Panc1 (cell line): Measurements from ENCODE around the gene RIT2. TPM values are rescaled to one million over a fixed set of nuclear protein-coding genes. Genes with fewer than 3 reads are reported as not detected.

Experiments used
- ATAC-seq: fragments of 200-7000 bp; cut with Tn5 transposase; 2 replicates; pipeline ENCODE4 v1.9.1; 2020; ENCODE audit warnings: mild to moderate bottlenecking, moderate library complexity
- BruUV-seq: library from RNA; stranded (reverse); fragments of 400-500 nt; replicated peaks from 2 replicates; lab custom pipeline; 2021; lab: Mats Ljungman, UMichigan
- CTCF ChIA-PET: fragments of 300-600 bp; sonication (Branson Sonifier 250); formaldehyde crosslinking; loops from one replicate; lab custom pipeline; 2022; ENCODE audit warnings: antibody characterized with exemption; lab: Charles Lee
- POLR2A ChIA-PET: fragments of 300-600 bp; sonication (Branson Sonifier 250); formaldehyde crosslinking; loops from one replicate; lab custom pipeline; 2022; ENCODE audit warnings: antibody characterized with exemption; lab: Charles Lee
- DNase-seq: peaks from one replicate; pipeline ENCODE4 v3.0.0-alpha.2; 2010; ENCODE audit warnings: low read depth, low spot score
- H3K27ac ChIP-seq: 2 replicates; pipeline ENCODE4 v1.5.1; 2011; ENCODE audit warnings: mild to moderate bottlenecking, low read length, inconsistent platforms
- H3K27me3 ChIP-seq: fragments of 200-500 bp; sonication (Bioruptor generic); 2 replicates; pipeline ENCODE4 v1.6.0; 2014; ENCODE audit warnings: low read length, inconsistent platforms; ENCODE audit not compliant: control insufficient read depth, insufficient read depth
- H3K36me3 ChIP-seq: fragments of 200-500 bp; sonication (Bioruptor generic); 2 replicates; pipeline ENCODE4 v1.5.1; 2014; ENCODE audit warnings: inconsistent platforms, mild to moderate bottlenecking, low read length, moderate library complexity; ENCODE audit not compliant: control insufficient read depth, insufficient read depth
- H3K4me1 ChIP-seq: 2 replicates; pipeline ENCODE4 v1.5.1; 2011; ENCODE audit warnings: inconsistent platforms, mild to moderate bottlenecking, low read length, moderate library complexity; ENCODE audit not compliant: control insufficient read depth, insufficient read depth
- H3K4me3 ChIP-seq, 2 experiments: 2 replicates each; pipeline ENCODE4 v1.5.1; 2011 to 2012; ENCODE audit warnings: low read depth in 2 of 2, low read length in 2 of 2, mild to moderate bottlenecking in 2 of 2, inconsistent platforms in 1 of 2, moderate library complexity in 1 of 2
- H3K9me3 ChIP-seq: fragments of 200-500 bp; sonication (Bioruptor generic); 2 replicates; pipeline ENCODE4 v1.5.1; 2014; ENCODE audit warnings: low read depth, mild to moderate bottlenecking, inconsistent platforms, low read length, moderate library complexity; ENCODE audit not compliant: control insufficient read depth, insufficient read depth
- CTCF ChIP-seq: fragments of 450-650 bp; IDR thresholded peaks from 2 replicates; pipeline ENCODE4 v1.5.1; 2017; ENCODE audit warnings: mild to moderate bottlenecking
- POLR2AphosphoS5 ChIP-seq: IDR thresholded peaks from 2 replicates; pipeline ENCODE4 v1.6.1; 2012; ENCODE audit warnings: mild to moderate bottlenecking, low read depth, low read length, moderate library complexity
- REST ChIP-seq, 2 experiments: IDR thresholded peaks; 2 replicates each; pipeline ENCODE4 v1.6.1; 2011 to 2012; ENCODE audit warnings: low read depth in 2 of 2, control low read depth in 1 of 2, low read length in 1 of 2, mild to moderate bottlenecking in 1 of 2, moderate library complexity in 1 of 2; ENCODE audit not compliant: insufficient read depth in 1 of 2
- SIN3A ChIP-seq: IDR thresholded peaks from 2 replicates; pipeline ENCODE4 v1.6.1; 2012; ENCODE audit warnings: low read depth, mild to moderate bottlenecking, low read length, moderate library complexity, borderline replicate concordance; ENCODE audit not compliant: insufficient read depth
- TCF7L2 ChIP-seq: IDR thresholded peaks from 2 replicates; pipeline ENCODE4 v1.6.1; 2011; ENCODE audit warnings: mild to moderate bottlenecking, low read depth, low read length, inconsistent platforms
- in situ Hi-C: cut with HindIII; loops from 2 replicates; pipeline ENCODE4 v1.10.0; 2016; ENCODE audit warnings: low sequenced_read_pairs, low pct_unique_long_range_greater_than_20kb
- intact Hi-C: fragments of 100-400 bp; cut with micrococcal nuclease; formaldehyde crosslinking; loops from one replicate; pipeline ENCODE4 v1.10.0; 2022; ENCODE audit not compliant: unreplicated experiment
- total RNA-seq: library from RNA; stranded (reverse); gene quantifications from one replicate; pipeline ENCODE4 v1.2.1, GENCODE V29; 2021; ENCODE audit not compliant: unreplicated experiment

RIT2 gene
- total RNA-seq, 1 experiment from 2014 or later: not detected

- no peaks in the 10 kb centered on the region for H3K9me3 ChIP-seq
- no peak overlapping the region for H3K27ac ChIP-seq
- DNase-seq: no peak
- POLR2A ChIA-PET: no interaction called here
- no peak for ATAC-seq
- in situ Hi-C loops (no loop called here), intact Hi-C loops (no loop called here)
- no TSS peak for BruUV-seq
- H3K4me3 ChIP-seq: no peak overlapping the region
- no peaks in the 10 kb centered on the region for H3K27me3 ChIP-seq
- no peak for TF ChIP-seq REST (IDR thresholded peaks at IDR 0.05; ENCODE audit: insufficient read depth in 1 of 2, low read depth in 2 of 2, low read length in 1 of 2)
- TF ChIP-seq TCF7L2: no peak
- no peak for TF ChIP-seq SIN3A
- no peak for TF ChIP-seq CTCF
- TF ChIP-seq POLR2AphosphoS5: no peak
- no peaks in the 10 kb centered on the region for H3K36me3 ChIP-seq
- CTCF ChIA-PET: no interaction called here
- H3K4me1 ChIP-seq: no peaks in the 10 kb centered on the region
Observed at GRCh38 chr18:43158381-43158780, 42.9 kb upstream of the RIT2 start.

GRCh38 chr18:43155842-43156241 lies 40.4 kb upstream of the RIT2 start:
- BruUV-seq: no TSS peak
- intact Hi-C loops: no loop called here
- Histone ChIP-seq H3K4me1 (no peaks in the 10 kb centered on the region), H3K27me3 (no peaks in the 10 kb centered on the region), H3K36me3 (no peaks in the 10 kb centered on the region), H3K4me3 (no peak overlapping the region), H3K9me3 (no peaks in the 10 kb centered on the region), H3K27ac (no peak overlapping the region)
- in situ Hi-C loops: no loop called here
- TF ChIP-seq CTCF (no peak), POLR2AphosphoS5 (no peak), TCF7L2 (no peak), SIN3A (no peak)
- CTCF ChIA-PET: no interaction called here
- DNase-seq (no peak), ATAC-seq (no peak)
- POLR2A ChIA-PET: no interaction called here
